ENCODE measurements around the gene ANKRD2.

DNA sequence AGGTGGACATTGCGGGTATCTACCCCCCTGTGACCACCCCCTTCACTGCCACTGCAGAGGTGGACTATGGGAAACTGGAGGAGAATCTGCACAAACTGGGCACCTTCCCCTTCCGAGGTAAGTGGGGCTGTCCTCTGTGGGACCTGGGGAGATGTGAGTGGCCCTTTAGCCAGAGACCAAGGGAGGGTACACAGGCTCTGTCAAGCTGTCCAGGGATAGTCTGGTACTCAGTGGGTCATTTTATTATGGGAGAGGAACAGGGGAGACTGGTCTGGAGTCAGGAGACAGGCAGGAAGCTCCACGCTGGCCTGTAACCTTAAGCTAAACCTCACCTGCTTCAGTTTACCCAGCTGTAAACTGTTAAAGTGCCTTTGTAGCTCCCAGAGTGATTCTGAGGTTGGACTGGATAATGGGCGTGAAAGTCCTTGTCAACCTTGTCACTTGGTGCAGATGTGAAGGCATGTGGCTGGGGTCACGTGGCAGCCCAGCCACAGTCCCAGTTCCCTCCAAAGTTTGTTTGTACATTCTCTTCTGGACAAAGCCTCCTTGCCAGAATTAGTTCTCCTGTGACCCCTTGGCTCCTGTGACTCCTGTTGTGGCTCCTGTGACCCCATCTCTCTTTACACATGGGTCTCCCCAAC lies 12.3 kb downstream of the ANKRD2 start:
- TF ChIP-seq, protein P1, sequence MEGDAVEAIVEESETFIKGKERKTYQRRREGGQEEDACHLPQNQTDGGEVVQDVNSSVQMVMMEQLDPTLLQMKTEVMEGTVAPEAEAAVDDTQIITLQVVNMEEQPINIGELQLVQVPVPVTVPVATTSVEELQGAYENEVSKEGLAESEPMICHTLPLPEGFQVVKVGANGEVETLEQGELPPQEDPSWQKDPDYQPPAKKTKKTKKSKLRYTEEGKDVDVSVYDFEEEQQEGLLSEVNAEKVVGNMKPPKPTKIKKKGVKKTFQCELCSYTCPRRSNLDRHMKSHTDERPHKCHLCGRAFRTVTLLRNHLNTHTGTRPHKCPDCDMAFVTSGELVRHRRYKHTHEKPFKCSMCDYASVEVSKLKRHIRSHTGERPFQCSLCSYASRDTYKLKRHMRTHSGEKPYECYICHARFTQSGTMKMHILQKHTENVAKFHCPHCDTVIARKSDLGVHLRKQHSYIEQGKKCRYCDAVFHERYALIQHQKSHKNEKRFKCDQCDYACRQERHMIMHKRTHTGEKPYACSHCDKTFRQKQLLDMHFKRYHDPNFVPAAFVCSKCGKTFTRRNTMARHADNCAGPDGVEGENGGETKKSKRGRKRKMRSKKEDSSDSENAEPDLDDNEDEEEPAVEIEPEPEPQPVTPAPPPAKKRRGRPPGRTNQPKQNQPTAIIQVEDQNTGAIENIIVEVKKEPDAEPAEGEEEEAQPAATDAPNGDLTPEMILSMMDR (IDR thresholded peaks at IDR 0.05) = no peak
- TF ChIP-seq POLR2A (IDR thresholded peaks at IDR 0.05) (no peak), EP300 (IDR thresholded peaks at IDR 0.05) (no peak)
